Posterior cingulate gyrus (tissue), 11 donors: ENCODE measurements around the gene QSER1.
"Not testable (repeated sequence)": the region's sequence is repeated elsewhere in the genome, so short reads cannot be mapped to it uniquely, and the experiment has no call there.

Experiments used
- DNase-seq, 10 donors: peaks; one replicate each; pipeline versions ENCODE4 v3.0.0 to v3.0.0-alpha.2; 2020 to 2021; ENCODE audit warnings: mixed read lengths in 3 of 10
- intact Hi-C: fragments of 100-400 bp; cut with DNase I; formaldehyde crosslinking; loops from one replicate; pipeline ENCODE4 v1.15.1; 2023

QSER1 gene

DNA sequence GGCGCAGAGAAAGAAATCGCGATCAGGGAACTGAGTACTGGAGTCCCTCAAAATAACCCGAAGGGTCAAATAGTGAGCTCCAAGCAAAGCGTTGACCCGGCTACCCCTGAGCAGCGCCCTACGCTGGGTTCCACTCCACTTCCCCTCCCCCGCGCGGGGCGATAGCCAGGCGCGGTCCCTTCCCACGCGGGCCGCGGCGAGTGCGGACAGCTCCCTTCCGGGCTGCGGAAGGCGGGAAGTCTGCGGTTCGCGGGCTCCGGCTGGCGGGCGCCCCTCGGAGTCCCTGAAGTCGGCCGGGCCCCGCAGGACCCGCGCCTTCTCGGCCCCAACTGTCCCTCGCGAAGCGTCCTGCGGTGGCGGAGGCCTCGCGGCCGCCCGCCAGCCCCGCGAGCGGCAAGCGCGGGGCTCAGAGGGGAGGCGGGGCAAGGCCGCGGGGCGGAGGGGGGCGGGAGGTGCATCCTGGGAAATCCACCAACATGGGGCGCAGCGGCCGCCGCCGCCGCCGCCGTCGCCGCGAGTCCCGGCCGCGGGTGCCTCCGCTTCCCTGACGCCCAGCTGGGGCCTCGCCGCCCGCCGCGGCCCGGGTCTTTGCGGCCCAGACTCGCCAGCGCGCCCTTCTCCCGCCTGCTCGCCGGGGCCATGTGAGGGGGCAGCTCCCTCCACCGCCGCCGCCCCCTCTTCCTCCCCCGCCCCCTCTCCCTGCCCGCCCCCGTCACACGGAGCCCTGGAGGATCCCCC, at the start of gene QSER1:
QSER1 (plus strand) TSS at position 457 of the 738 bp plus-strand sequence. CDS start 315 bp downstream, outside the sequence.
- intact Hi-C loops = loop anchor here (5.0 to 10.0 kb wide), 2 partner anchors 122 to 145 kb away; partner anchors contain the start of genes DEPDC7 and TCP11L1
- DNase-seq = peak; percentile 40 to 93 (median 65)

DNA sequence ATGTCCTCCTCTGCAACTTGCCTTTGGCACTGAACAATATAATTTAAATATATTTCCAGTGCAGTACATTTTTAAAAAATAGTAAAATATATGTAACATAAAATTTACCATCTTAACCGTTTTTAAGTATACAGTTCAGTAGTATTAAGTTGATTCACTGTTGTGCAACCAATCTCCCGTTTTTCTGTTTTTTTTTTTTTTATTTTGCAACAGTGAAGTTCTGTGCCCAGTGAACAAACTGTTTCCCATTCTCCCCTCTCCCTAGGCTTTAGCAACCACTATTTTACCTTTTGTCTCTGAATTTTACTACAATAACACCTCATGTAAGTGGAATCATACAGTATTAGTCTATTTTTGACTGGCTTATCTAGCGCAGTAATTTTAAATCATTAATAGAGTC, 49.1 kb upstream of the QSER1 start:
- intact Hi-C loops = no loop called here

DNA sequence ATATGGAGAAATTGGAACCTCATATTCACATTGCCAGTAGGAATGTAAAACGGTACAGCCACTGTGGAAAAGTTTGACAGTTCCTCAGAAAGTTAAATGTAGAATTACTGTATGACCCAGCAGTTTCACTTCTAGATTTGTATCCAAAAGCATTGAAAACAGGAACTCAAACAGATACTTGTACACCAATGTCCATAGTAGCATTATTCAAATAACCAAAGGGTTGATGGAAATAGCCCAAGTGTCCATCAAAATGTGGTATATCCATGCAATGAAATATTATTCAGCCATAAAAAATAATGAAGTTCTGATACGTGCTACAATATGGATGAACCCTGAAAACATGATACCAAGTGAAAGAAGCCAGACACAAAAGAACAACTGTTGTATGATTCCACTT, 45.1 kb upstream of the QSER1 start:
- intact Hi-C loops = no loop called here
- DNase-seq = no peak

More for the DNA sequence above, 49.1 kb upstream of the QSER1 start:
- DNase-seq = no peak

DNA sequence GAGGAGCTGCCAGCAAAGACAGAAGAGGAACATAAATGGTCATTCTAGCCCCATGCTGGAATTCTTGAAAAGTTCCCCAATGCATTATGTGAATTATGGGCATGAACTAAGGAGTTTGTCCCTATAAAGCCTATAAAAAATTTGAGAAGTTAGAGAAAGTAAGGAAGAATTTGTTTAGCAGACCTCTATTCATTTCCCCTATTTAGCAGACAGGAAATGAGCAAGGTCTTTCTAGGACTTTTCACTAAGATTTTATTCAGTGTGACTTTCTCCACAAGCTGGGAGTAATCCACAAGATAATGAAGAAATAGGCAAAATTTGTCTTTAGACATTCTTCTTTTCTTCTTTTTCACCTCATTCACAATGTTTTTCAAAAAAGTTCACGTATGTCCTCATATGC, 42.9 kb upstream of the QSER1 start:
- DNase-seq = no peak
- intact Hi-C loops = no loop called here

DNA sequence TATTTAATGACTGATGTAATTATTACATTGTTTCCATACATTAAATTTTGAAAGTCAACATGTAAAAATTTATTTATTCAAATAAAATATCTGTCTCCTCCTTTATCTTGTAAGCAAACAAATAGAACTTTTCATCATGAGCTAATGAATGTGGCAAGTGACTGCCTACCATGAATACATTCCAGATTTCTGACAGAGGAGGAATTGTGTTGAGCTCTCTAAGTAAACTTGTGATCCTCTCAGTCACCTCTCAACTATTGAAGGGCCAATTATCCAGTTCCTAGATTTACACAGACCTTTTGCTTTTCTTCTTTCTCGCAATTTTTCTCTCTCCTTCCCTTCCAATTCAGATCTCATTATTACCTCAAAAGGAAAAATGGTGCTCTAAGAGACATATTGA, 41.4 kb upstream of the QSER1 start:
- no peak for DNase-seq
- intact Hi-C loops = no loop called here

DNA sequence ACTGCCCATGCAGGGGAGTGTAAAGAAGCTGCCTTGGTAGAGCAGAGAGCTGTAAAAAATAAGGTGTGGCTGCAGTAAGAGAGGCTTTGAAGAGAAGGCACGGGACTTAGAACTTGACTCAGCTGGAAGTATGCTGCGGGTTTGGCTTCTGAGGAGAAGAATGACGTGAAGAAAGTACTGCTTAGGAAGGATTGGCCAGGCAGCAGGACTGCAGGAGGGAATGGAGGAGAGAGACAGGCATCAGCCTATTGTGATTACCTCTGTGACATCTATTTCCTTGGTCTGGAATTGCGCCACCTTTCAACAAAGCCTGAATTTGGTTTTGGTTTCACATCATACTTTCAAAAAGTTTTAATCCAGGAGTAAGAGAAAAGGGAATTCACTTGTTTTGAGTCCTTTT, 40.4 kb upstream of the QSER1 start:
- intact Hi-C loops = no loop called here
- DNase-seq = no peak

DNA sequence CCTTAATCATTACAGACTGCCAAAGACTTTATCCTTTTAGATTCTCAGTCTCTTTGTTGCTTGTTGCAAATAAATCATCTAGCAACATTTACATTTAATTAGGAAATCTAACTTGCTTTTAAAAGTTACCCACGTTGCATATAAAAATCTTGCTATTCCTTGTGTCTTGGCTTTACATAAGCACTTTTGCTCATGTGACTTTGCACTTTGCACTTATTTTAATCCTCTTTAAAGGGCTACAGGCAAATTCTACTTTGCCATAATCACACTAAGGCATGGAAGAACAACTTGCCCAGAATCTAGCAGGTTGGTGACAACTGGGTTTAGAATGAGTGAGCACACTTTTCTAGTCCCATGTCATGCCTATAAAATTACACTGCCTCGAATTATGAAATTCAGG, 37.0 kb upstream of the QSER1 start:
- DNase-seq = no peak
- intact Hi-C loops = no loop called here

DNA sequence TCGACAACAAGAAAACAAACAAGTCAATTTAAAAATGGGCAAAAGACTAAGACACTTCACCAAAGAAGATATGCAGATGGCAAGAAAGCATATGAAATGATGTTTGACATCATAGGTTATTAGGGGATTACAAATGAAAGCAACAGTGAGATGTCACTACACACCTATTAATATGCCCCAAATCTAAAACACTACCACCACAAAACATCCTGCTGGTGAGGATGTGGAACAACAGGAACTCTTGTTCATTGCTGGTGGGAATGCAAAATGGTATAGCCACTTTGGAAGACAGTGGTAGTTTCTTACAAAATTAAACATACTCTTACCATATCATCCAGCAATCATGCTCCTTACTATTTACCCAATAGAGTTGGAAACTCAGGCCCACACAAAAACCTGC, 33.9 kb upstream of the QSER1 start:
- no peak for DNase-seq
- intact Hi-C loops = no loop called here

DNA sequence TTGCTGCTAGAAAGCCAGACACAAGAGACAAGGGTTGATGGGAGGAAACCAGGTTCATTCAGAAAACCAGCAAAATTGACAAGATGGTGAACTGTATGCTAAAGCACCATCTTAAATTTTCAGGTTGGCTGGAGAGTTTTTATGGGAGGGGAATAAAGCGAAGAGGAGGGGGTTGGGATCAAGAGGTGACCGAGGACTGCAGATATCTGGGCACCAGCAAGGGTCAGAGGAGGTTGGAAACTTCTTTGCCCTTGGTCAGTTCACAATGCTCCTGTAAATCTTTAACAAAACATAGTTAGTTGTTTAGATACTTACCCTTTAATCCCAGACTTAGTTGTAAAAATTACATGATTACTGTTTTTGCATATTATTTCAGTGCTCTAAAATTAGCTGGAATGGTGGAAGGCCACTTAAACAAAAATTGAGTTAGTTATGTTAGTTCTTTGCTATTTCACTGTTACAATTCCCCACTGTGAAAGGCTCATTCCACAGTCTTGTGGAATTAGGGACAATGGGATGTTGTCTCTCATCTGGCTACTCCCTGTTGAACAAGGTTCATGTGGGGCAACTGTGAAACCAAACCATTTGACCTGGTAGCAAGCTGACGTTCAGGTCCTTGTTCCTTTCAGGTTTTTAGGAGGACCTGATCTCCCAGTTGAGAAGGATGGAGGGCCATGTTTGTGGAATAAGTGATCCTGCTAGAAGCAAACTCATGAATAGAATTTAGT, 30.6 kb upstream of the QSER1 start:
- DNase-seq = no peak
- intact Hi-C loops = no loop called here

DNA sequence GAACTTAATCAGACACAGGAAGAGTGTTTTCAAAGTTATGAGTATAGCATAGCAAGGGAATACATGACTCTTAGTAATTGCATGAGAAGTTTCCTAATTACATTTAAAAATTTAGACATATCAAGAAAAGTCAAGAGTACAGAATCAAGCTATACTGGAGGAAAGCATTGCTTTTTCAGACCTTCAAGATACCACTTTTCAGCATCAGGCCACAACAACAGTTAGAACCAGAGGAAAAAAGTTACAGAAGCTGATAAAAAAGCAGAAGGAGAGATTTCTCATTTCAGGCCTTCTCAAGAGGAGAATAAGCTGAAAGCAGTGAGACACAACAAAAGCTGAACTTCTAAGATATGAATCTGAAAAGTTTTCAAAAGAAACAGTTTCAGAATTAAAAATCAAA, 28.1 kb upstream of the QSER1 start:
- no peak for DNase-seq
- intact Hi-C loops = no loop called here

DNA sequence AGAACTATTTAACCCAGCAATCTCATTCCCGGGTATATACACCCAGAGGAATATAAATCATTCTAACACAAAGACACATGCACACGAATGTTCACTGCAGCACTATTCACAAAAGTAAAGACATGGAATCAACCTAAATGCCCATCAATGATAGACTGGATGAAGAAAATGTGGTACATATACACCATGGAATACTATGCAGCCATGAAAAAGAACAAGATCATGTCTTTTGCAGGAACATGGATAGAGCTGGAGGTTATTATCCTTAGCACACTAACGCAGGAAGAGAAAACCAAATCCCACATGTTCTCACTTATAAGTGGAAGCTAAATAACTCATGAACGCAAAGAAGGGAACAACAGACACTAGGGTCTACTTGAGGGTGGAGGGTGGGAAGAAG, 23.9 kb upstream of the QSER1 start:
- DNase-seq, intact Hi-C loops: not testable (repeated sequence)

DNA sequence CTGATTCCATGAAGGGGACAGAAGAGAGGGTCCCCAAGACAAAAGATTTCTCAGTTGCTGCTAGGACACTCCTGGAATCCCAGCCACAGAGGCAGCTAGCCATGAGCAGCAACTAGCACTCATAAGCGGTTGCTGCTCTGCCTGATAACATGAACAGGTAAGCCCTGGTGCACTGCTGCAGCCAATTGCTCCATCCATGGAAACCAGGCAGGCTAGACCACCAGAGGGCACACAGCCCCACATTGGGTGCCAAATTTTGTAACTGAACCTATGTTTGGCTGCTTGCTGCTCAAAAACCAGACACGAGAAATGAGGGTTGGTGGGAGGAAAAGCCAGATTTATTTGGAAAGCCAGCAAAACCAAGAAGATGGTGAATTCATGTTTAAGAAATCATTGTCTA, 21.9 kb upstream of the QSER1 start:
- DNase-seq = no peak
- intact Hi-C loops = no loop called here

DNA sequence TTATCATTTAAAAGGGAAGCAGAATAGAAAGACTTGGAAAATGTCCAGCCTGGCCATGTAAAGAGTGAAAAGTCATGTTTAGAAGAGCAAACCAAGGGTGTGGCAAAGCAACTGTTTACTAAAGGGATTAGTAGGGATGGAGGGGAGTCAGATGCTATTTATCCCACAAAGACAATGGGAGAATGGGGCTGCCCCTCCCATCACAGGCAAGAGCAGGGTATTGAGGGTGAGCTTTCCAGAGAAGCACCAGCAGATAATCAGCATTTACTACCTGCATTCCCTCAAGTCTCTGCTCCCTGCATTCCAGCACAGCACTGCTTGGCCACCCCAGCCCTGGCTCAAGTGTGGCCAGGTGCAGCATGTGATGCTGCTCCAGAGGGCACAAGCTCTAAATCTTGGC, 18.5 kb upstream of the QSER1 start:
- DNase-seq = no peak
- intact Hi-C loops = no loop called here

DNA sequence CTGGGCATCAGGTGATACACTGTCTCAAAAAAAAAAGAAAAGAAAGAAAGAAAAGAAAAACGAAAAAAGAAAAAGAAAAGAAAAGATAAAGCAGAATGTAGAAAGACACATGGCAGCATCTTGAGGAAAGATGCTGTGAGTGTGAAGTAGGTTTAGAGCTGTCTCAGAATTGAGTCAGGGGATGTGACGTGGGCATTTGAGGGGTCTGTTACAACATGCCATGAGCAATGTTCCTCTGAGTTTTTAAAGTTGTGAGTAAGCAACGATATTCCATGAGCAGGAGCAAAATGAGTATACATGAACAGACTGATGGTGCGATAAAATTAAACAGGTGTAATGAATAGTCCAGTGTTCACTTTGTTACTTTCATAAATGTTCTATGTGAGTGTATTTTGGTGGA, 11.3 kb upstream of the QSER1 start:
- DNase-seq = no peak
- intact Hi-C loops = no loop called here

DNA sequence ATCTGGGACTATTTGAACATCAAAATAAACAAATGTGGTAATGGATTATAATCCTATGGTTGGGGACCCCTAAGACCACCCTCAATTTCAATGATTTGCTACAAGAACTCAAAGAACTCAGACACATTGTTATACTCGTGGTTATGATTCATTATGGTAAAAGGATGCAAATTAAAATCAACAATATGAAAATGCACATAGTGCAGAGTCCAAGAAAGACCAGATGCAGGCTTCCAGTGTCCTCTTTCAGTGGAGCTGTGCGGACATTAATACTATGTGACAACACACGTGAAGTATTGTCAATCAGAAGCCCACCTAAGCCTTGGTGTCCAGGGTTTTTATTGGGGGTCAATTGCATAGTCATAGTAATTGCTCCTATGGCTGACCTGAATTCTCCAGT, 9.2 kb upstream of the QSER1 start:
- intact Hi-C loops = no loop called here

DNA sequence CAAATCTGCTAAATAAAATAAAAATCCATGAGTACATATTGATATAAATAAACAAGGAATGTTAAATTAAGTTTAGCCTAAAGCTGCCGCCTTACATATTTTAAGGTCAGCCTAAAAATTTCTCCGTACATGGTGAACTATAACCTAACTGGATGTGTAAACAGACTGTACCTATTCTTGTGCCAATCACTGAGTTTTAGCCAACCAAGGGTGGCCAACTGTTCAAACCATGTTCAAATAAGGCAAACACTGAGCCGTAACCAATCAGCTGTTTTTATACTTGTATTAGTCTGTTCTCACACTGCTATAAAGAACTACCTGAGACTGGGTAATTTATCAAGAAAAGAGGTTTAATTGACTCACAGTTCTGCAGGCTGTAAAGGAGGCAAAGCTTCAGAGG, 8.6 kb upstream of the QSER1 start:
- intact Hi-C loops = no loop called here
- DNase-seq = no peak

More for the DNA sequence above, 9.2 kb upstream of the QSER1 start:
- DNase-seq = no peak

DNA sequence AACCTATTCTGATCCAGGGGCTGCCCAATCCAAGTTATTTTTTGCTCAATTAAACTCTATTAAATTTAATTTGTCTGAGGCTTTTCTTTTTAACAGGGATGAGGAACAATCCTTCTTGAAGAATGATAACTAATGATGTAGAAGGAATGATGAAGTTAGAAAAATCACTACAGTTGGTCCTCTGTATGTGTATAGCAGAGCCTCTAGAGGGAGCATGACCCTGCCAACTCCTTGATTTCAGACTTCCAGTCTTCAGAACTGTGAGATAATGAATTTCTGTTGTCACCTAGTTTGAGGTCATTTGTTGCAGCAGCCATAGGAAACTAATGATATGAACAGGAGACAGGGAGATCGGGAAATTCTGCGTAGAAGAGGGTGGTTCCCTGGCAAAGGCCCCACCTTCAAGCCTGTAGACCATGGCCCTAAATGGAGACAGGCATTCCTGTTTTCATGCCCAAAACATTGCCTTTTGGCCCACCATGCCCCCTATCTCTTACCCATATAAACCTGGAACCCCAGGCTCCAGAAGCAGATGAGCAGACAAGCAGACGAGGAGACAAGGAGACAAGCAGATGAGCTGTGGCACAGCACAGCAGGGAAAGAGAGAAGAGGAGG, 7.7 kb upstream of the QSER1 start:
- intact Hi-C loops = no loop called here
- no peak for DNase-seq

DNA sequence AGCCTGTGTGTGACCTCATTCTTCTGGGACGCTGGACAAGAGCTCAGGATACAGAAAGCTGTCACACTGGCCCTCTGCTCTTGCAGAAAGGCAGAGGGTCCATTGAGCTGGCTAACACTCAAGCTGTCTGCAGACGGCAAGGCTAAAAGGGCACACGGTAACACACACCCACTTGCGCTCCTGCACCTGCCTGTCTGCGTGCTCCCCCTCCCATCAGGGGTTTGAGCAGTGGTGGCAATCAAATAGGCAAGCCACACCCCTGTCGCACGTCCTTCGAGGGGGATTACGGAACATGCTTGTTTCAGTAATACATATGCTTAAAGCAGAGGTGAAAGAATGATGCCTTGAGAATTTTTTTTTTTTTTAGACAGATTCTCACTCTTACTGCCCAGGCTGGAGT, 7.1 kb upstream of the QSER1 start:
- no peak for DNase-seq
- intact Hi-C loops = no loop called here

DNA sequence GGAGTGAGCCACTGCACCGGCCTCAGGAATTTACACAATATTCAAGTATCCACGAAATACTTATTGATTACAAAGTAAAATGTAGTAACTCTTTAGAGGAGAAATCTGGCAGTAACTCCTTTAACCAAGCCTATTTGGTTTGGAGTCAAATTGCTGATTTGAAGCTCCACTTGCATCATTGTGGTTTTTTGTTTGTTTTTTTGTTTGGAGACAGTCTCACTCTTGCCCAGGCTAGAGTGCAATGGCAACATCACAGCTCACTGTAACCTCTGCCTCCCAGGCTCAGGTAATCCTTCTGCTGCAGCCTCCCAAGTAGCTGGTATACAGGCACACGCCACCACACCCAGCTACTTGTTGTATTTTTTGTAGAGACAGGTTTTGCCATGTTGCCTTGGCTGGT, 6.4 kb upstream of the QSER1 start:
- intact Hi-C loops = no loop called here
- DNase-seq = no peak

DNA sequence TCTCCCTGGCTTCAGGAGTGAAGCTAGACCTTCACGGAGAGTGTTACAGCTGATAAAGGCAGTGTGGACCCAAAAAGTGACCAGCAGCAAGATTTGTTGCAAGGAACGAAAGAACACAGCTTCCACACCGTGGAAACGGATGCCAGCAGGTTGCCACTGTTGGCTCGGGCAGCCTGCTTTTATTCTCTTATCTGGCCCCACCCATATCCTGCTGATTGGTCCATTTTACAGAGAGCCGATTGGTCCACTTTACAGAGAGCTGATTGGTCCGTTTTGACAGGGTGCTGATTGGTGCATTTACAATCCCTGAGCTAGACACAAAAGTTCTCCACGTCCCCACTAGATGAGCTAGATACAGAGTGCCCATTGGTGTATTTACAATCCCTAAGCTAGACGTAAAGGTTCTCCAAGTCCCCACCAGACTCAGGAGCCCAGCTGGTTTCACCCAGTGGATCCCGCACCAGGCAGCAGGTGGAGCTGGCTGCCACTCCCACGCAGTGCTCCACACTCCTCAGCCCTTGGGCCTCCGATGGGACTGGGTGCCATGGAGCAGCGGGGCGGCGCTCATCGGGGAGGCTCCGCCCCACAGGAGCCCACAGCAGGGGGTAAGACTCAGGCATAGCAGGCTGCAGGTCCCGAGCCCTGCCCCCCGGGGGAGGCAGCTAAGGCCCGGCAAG, 4.8 kb upstream of the QSER1 start:
- DNase-seq = peak in 1 of 10 donors; percentile 62
- intact Hi-C loops = not testable (repeated sequence)

DNA sequence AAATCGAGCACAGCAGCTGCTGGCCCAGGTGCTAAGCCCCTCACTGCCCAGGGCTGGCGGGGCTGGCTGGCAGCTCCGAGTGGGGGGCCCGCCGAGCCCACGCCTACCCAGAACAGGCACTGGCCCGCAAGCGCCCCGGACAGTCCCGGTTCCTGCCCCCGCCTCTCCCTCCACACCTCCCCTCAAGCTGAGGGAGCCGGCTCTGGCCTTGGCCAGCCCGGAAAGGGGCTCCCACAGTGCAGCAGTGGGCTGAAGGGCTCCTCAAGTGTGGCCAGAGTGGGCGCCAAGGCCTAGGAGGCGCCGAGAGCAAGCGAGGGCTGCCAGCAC, 4.3 kb upstream of the QSER1 start:
- intact Hi-C loops = not testable (repeated sequence)
- DNase-seq = peak in 1 of 10 donors; percentile 66
